Vein endothelial cell (primary cell): ENCODE data around the gene PUDP. TPM values are rescaled to one million over a fixed set of nuclear protein-coding genes. Genes with fewer than 3 reads are reported as not detected.

ENCODE experiments used
- small RNA-seq: library from RNA; depleted of rRNA; stranded (forward); fragments of <200 nt; gene quantifications from one replicate; pipeline ENCODE3, GENCODE V24; 2012
- total RNA-seq: library from RNA; depleted of rRNA; stranded (reverse); fragments of >200 nt; gene quantifications from 2 replicates; pipeline ENCODE4 v1.2.3, GENCODE V29; 2012

PUDP gene
- total RNA-seq: 9.8 and 12.1 TPM in 2 replicates

DNA sequence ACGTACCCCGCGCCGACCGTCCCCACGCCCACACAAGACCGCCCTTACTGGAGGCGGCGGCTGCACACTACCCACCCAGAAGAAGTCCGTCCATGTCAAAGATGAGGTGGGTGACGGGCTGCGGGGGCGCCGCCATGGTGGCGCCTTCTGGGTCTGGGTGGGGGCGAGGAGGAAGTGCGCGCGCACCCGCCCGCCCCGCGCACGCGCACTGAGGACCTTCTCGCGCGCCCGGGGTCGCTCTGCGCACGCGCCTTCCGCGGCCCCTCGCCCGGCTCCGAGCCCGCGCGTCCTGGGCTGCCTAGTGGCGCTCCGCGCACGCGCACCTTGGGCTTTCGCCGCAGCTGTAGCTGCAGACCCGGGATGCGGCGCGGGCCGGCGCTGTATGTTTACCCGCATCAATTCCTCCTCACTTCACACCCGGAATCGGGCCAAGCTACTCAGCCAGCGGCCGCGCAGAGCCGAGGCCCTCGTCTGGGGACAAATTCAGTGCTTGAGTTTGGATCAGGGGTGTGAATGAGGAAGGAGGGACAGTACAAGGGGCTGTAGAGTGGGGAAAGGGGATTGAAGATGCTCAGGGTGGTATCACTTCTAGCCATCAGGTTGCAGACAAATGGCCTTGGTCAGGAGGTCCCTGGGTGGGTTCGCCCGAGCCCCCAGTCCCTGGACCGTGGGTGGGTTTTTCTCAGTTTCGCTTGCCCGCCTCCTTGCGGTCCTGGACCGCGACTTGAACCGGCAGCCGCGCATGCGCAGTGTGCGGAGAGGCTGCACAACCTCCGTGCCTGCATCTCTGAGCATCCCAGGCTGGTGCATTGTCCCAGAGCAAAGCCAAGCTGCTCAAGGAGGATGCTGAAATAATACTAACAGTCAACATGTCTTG lies at the start of gene PUDP:
Gene PUDP, minus strand, starts transcription at position 176 of the 877 bp plus-strand sequence. Its CDS starts 40 bp downstream, at position 136.

DNA sequence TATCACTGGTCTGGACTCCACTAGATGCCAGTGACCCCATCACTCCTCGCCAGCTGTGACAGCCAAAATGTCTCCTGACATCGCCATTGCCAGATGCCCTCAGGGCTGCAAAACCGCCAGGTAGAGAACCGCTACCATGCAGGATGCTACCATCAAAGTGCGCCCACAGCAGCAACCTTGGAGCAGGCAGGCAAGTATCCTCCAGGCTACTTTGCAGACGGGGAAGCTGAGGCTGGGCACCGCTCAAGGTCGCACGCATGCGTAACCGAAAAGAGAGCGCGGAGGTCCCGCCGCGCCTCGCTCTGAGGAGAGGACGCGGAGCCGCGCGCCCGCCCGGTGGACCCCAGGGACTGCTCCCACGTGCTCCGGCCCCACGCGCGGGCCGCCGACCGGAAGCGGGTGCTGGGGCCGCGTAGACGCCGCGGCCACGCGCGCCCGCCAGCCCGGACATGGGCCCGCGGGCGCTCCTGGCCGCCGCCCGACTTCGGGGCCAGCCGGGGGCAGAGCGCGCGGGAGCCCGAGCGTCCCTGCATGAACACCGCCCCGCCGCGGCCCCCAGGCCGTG lies 458 bp downstream of the PUDP start, which contains the start of gene STS:
Gene STS, plus strand, starts transcription at position 300 of the 565 bp plus-strand sequence. CDS start 105,488 bp downstream, outside the sequence.

Small RNA genes lying within 50 kb of the gene (small RNA-seq; reads per million reads assigned to genes)
- not detected for gene MIR4767

Other genes with a start within 250 kb of the PUDP start
- 5.2 and 6.8 TPM in 2 replicates for gene STS, start 441 bp downstream of the PUDP start, total RNA-seq